ENCODE data around the gene NDUFS4. TPM values are rescaled to one million over a fixed set of nuclear protein-coding genes. Genes with fewer than 3 reads are reported as not detected.

The NDUFS4 gene
- polyA plus RNA-seq, 1 donor from 2014 or later = 275 TPM

GRCh38 chr5:53597894-53598293 is 37.5 kb downstream of the NDUFS4 start:
- H3K4me2 ChIP-seq (ENCODE audit: low read length) = no peak overlapping the region
- no peaks in the 10 kb centered on the region for H3K27me3 ChIP-seq (ENCODE audit: insufficient read depth, low read depth, low read length)
- no peaks in the 10 kb centered on the region for H3K9me2 ChIP-seq (ENCODE audit: insufficient read depth, low read length)
- TF ChIP-seq POLR2AphosphoS5 (IDR thresholded peaks at IDR 0.05) = no peak
- no peak for TF ChIP-seq CTCF (IDR thresholded peaks at IDR 0.05; ENCODE audit: poor library complexity, severe bottlenecking)
- TF ChIP-seq SMC3 (conservative IDR thresholded peaks at IDR 0.05; ENCODE audit: poor library complexity) = no peak
- no peak for TF ChIP-seq EP300 (conservative IDR thresholded peaks at IDR 0.05; ENCODE audit: poor library complexity, severe bottlenecking)
- TF ChIP-seq TAF1 (IDR thresholded peaks at IDR 0.05; ENCODE audit: low read depth) = no peak
- TF ChIP-seq MXI1 (conservative IDR thresholded peaks at IDR 0.05; ENCODE audit: poor library complexity, severe bottlenecking) = no peak
- no peak for TF ChIP-seq EZH2 (IDR thresholded peaks at IDR 0.05; ENCODE audit: borderline replicate concordance, insufficient read depth, low read length, poor library complexity, severe bottlenecking)
- no peak for TF ChIP-seq REST (IDR thresholded peaks at IDR 0.05; ENCODE audit: borderline replicate concordance)
- TF ChIP-seq RAD21 (conservative IDR thresholded peaks at IDR 0.05) = no peak
- no peak overlapping the region for H3K9ac ChIP-seq (ENCODE audit: low read length)
- H3K36me3 ChIP-seq (ENCODE audit: insufficient read depth, low read length) = no peaks in the 10 kb centered on the region
- no peaks in the 10 kb centered on the region for H3F3A ChIP-seq (ENCODE audit: insufficient read depth, low read length, poor library complexity, severe bottlenecking)
- no peak overlapping the region for H3K27ac ChIP-seq (ENCODE audit: low read length)
- H3K9me3 ChIP-seq (ENCODE audit: low read length) = no peaks in the 10 kb centered on the region
- H3K4me3 ChIP-seq (ENCODE audit: low read length) = no peak overlapping the region
- no peak overlapping the region for H2AFZ ChIP-seq (ENCODE audit: low read depth, low read length)
- H4K20me1 ChIP-seq (ENCODE audit: insufficient read depth) = no peaks in the 10 kb centered on the region
- H3K79me2 ChIP-seq (replicated peaks; ENCODE audit: insufficient read depth, low read length) = peaks cover 50% of the 10 kb centered on the region

GRCh38 chr5:53601570-53601969 is 41.1 kb downstream of the NDUFS4 start:
- H2AFZ ChIP-seq (ENCODE audit: low read depth, low read length) = no peak overlapping the region
- H3K79me2 ChIP-seq (replicated peaks; ENCODE audit: insufficient read depth, low read length) = peaks cover 19% of the 10 kb centered on the region
- no peaks in the 10 kb centered on the region for H3K9me2 ChIP-seq (ENCODE audit: insufficient read depth, low read length)
- no peaks in the 10 kb centered on the region for H4K20me1 ChIP-seq (ENCODE audit: insufficient read depth)
- H3K36me3 ChIP-seq (ENCODE audit: insufficient read depth, low read length) = no peaks in the 10 kb centered on the region
- no peak overlapping the region for H3K9ac ChIP-seq (ENCODE audit: low read length)
- H3K4me2 ChIP-seq (ENCODE audit: low read length) = no peak overlapping the region
- no peak overlapping the region for H3K27ac ChIP-seq (ENCODE audit: low read length)
- H3K4me3 ChIP-seq (ENCODE audit: low read length) = no peak overlapping the region
- TF ChIP-seq EP300 (conservative IDR thresholded peaks at IDR 0.05; ENCODE audit: poor library complexity, severe bottlenecking) (no peak), CTCF (IDR thresholded peaks at IDR 0.05; ENCODE audit: poor library complexity, severe bottlenecking) (no peak), POLR2AphosphoS5 (IDR thresholded peaks at IDR 0.05) (no peak), EZH2 (IDR thresholded peaks at IDR 0.05; ENCODE audit: borderline replicate concordance, insufficient read depth, low read length, poor library complexity, severe bottlenecking) (no peak), RAD21 (conservative IDR thresholded peaks at IDR 0.05) (no peak), REST (IDR thresholded peaks at IDR 0.05; ENCODE audit: borderline replicate concordance) (no peak), MXI1 (conservative IDR thresholded peaks at IDR 0.05; ENCODE audit: poor library complexity, severe bottlenecking) (no peak), SMC3 (conservative IDR thresholded peaks at IDR 0.05; ENCODE audit: poor library complexity) (no peak), TAF1 (IDR thresholded peaks at IDR 0.05; ENCODE audit: low read depth) (no peak)
- H3K27me3 ChIP-seq (ENCODE audit: insufficient read depth, low read depth, low read length) = no peaks in the 10 kb centered on the region
- no peaks in the 10 kb centered on the region for H3K9me3 ChIP-seq (ENCODE audit: low read length)
- no peaks in the 10 kb centered on the region for H3F3A ChIP-seq (ENCODE audit: insufficient read depth, low read length, poor library complexity, severe bottlenecking)

All from neural cell (in vitro differentiated cells).